Epithelial cell of prostate (primary cell): ENCODE data around the gene TMEM181.
"Not testable (repeated sequence)": the region's sequence is repeated elsewhere in the genome, so short reads cannot be mapped to it uniquely, and the experiment has no call there.

ENCODE experiments used
- DNase-seq: peaks from one replicate; pipeline ENCODE4 v3.0.0-alpha.2; 2011; ENCODE audit warnings: low read depth, low spot score
- H3K27ac ChIP-seq: fragments of 450-650 bp; 2 replicates; pipeline ENCODE4 v1.5.1; 2017; ENCODE audit warnings: mild to moderate bottlenecking

The TMEM181 gene

GRCh38 chr6:158536084-158536890, 23.6 kb upstream of the TMEM181 start:
- DNase-seq: no peak
- H3K27ac ChIP-seq: no peak overlapping the region

GRCh38 chr6:158536891-158537798, 22.7 kb upstream of the TMEM181 start:
- no peak overlapping the region for H3K27ac ChIP-seq

GRCh38 chr6:158538741-158539140, 21.1 kb upstream of the TMEM181 start:
- H3K27ac ChIP-seq: no peak overlapping the region
- DNase-seq: no peak

More at GRCh38 chr6:158536891-158537798, 22.7 kb upstream of the TMEM181 start:
- no peak for DNase-seq

GRCh38 chr6:158539413-158539812, 20.5 kb upstream of the TMEM181 start:
- H3K27ac ChIP-seq: no peak overlapping the region
- DNase-seq: no peak

- no peak overlapping the region for H3K27ac ChIP-seq
- DNase-seq: no peak
These were observed 20.0 kb upstream of the TMEM181 start for GRCh38 chr6:158539881-158540280.

- DNase-seq: no peak
- no peak overlapping the region for H3K27ac ChIP-seq
These were observed 16.2 kb upstream of the TMEM181 start for GRCh38 chr6:158543606-158544185.

GRCh38 chr6:158544428-158544827, 15.5 kb upstream of the TMEM181 start:
- DNase-seq: no peak
- no peak overlapping the region for H3K27ac ChIP-seq

GRCh38 chr6:158545043-158545966, 14.6 kb upstream of the TMEM181 start:
- no peak overlapping the region for H3K27ac ChIP-seq
- DNase-seq: no peak

- no peak for DNase-seq
- H3K27ac ChIP-seq: no peak overlapping the region
These were observed 11.3 kb upstream of the TMEM181 start for GRCh38 chr6:158548418-158549161.

- no peak overlapping the region for H3K27ac ChIP-seq
- DNase-seq: no peak
These were observed 7.7 kb upstream of the TMEM181 start for GRCh38 chr6:158552055-158552795.

- H3K27ac ChIP-seq: no peak overlapping the region
- DNase-seq: no peak
These were observed 7.1 kb upstream of the TMEM181 start for GRCh38 chr6:158552796-158553138.

- no peak overlapping the region for H3K27ac ChIP-seq
- no peak for DNase-seq
These were observed 5.1 kb upstream of the TMEM181 start for GRCh38 chr6:158554611-158555361.

GRCh38 chr6:158556113-158556512, 3.8 kb upstream of the TMEM181 start:
- DNase-seq: no peak

GRCh38 chr6:158557110-158557509, 2.8 kb upstream of the TMEM181 start:
- H3K27ac ChIP-seq, DNase-seq: not testable (repeated sequence)

More at GRCh38 chr6:158556113-158556512, 3.8 kb upstream of the TMEM181 start:
- H3K27ac ChIP-seq: no peak overlapping the region

- no peak overlapping the region for H3K27ac ChIP-seq
- no peak for DNase-seq
These were observed 2.0 kb upstream of the TMEM181 start for GRCh38 chr6:158557927-158558326.

GRCh38 chr6:158558415-158559306, 1.2 kb upstream of the TMEM181 start:
- no peak for DNase-seq
- no peak overlapping the region for H3K27ac ChIP-seq
